NCI-H2081 (cell line): ENCODE data around the gene NINJ2.
"Not testable (repeated sequence)": the region's sequence is repeated elsewhere in the genome, so short reads cannot be mapped to it uniquely, and the experiment has no call there.

ENCODE experiments used
- DNase-seq, 2 experiments: peaks; one replicate each; lab custom pipeline; 2025; lab: John Stamatoyannopoulos, UW

NINJ2 gene

DNA sequence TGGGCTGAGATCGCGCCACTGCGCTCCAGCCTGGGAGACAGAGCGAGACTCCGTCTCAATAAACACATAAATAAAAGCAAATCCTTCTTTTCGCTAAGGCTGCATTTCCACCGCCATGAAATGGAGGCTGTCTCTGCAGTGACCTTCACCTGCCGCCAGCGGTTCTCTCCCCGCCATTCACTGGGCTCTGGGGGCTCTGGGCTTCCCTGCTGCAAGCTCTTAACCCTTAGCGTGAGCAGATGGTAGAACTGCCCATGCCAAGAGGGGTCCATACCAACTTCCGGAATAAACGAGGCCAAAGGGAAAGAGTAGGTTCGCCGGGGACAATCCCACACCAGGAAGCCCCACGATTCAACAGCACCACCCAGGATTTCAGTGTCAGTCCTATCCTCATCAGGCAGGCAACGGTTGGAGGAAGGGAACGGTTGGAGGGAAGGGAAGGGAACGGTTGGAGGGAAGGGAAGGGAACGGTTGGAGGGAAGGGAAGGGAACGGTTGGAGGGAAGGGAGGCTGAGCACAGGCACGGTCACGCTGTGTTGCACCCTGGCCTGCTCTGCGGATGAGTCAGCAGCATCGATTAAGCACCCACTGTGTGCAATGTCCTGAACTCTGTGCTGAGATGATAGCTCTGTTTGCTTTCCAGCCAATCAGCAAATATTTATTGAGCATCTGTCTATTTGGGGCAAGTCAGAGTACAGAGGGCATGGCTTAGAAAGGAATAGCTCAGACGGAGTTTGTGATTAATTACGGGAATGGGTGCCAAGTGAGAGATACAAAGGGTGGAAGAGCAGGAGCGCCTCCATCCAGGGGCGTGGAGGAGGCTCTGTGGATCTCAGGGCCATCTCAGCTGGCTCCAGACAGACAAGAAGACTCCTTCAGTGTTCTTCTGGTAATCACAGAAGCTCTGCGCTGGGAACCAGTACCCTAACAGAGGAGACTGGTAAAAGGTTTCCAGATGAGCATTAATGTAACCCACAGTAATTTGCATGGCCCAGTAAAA is 77.9 kb downstream of the NINJ2 start:
- no peak for DNase-seq

DNA sequence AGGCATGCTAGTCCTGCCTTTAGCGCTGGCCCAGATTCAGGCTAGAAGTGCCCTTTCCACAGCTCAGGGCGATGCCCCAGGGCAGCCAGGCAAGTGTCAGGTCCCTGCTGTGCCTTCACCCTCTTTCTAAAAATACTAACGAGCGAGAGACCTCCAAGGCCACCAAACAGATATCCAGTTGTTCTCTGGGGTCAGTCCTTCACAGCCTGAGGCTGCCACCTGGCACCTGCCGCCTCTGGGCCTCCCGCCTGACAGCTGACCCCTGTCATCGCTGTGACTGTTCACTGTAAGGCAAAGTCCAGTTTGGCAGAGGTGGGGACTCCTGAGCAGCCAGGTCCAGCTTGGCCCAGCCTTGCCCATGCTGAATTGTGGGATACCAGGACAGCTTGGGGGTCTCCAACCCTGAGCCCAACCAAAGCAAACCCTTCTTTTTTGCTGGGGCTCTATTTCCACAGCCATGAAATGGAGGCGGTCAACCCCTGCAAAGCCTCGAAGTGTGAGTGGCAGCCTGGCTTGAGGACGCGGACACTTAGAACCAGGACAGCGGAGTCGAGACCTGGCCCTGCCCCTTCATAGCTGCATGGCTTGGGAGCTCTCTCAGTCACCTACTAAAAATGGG is 79.9 kb downstream of the NINJ2 start:
- no peak for DNase-seq

DNA sequence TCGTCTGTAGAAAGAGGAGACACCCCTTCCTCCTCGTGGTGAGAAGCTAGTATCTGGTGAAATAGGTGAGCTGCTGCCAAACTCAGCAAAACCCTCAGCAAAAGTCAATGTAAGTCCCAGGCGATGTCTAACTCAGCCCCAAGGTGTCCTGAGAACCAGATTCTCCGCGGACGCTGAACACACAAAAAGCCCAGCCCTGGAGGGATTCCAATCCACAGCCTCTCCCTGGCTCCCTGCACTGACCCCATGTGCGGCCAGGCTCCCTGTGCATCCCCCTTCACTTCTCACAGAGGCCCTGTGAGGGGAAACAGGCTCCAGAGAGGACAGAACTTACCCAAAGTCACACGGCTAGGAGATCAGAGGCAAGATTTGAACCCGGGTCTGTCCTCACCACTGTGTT is 81.5 kb downstream of the NINJ2 start:
- no peak for DNase-seq

DNA sequence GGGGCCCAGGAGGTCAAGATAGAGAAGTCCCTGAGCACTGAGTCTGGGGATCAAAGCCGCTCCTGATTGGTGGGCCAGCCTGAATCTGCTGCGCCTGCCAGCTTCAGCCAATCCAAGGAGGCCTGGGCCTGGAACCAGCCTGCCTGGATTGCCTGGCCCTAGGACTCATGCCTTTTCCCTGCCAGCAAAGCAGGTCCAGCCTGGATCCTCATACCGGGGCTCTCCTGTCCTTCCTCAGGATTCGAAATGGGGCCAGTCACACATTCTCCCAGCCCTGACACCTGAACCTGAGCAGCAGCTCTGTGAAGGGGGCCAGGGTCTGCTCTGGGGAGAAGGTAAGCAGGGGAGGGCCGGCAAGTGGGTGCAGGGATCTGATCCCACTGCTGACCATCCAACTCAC is 81.9 kb downstream of the NINJ2 start:
- DNase-seq, result no peak

DNA sequence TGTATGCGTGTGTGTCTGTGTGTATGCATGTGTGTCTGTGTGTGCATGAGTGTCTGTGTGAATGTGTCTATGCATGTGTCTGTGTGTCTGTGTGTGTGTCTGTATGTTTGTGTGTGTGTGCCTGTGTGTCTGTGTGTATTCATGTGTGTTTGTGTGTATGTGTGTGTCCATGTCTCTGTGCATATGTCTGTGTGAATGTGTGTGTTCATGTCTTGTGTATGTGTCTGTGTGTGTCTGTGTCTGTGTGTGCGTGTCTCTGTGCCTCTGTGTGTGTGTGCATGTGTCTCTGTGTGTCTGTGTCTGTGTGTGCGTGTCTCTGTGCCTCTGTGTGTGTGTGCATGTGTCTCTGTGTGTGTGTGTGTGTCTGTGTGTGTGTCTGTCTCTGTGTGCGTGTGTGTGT is 82.4 kb downstream of the NINJ2 start:
- DNase-seq, result no peak

DNA sequence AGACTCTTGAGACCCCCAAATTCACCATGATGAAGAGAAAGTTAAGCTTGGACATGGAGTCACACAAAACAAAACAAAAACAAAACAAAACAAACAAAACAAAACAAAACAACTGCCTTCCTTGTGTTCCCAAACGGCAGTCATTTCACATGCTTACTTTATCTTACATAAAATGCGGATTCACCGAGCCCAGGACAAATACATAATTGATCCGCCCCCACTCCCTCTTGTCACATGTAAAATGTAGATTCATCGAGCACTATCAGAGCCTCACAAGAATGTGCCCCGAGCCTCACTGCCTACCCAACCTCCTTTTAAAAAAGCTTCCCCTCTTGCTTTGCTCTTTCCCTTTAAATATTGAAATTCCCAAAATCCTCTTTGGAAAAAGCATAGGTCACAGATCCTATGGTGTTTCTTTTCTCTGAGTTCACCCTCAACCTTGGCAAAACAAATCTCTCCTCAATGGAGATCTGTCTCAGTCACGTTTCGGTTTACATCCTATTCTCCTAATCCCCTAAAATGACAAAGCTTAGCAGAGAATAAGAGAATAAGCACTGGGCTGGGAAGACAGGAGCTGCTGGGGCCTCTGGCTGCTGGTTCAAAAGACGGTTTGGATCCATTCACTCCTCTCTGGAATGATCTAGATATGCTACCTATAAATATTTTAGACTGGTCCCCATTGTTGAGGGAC is 83.7 kb downstream of the NINJ2 start:
- DNase-seq, result no peak

DNA sequence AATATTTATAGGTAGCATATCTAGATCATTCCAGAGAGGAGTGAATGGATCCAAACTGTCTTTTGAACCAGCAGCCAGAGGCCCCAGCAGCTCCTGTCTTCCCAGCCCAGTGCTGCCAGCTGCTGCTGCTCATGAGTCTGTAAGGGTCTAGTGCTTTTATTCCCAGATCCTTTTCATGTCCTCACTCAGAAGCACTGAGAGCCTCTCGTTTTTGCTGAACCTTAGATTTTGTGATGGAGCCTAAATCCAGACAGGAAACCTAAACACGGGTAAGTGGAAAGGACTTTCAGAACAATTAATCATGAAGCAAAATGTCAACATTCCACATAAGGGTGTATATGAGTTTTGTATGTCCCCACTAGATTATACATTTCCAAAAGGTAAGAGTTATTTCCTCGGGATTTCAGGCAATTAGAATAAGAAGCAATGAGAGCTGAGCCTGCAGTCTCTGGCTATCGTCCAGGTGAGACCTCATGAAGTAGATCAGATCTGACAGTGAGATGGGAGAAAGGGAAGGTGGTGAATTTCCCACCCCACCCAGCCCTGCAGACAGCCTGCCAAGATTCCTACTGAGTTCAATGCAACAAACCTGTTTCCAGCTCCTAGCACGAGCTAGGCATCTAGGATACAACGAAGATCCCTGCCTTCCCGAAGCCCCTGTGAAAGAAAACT is 84.4 kb downstream of the NINJ2 start:
- DNase-seq, result no peak

DNA sequence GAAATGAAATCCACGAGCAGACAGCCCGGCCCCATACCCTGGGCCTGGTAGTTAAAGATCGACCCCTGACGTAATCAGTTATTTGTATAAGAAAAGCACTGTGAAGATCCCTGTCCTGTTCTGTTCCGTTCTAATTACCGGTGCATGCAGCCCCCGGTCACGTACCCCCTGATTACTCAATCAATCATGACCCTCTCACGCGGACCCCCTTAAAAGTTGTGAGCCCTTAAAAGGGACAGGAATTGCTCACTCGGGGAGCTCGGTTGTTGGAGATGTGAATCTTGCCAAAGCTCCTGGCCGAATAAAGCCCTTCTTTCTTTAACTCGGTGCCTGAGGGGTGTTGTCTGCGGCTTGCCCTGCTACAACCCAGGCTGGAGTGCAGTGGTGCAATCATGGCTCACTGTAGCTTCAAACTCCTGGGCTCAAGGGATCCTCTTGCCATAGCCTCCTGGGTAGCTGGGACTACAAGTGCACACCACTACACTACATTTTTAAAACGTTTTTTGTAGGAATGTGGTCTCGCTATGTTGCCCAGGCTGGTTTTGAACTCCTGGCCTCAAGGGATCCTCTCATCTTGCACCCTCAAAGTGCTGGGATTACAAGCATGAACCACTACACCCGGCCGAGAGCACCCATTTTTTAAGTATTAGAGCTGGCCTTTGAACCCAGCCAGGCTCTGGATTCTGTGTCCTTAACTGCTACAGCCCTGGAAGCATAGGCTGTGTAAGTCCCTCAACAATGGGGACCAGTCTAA is 85.1 kb downstream of the NINJ2 start:
- DNase-seq, result not testable (repeated sequence)

DNA sequence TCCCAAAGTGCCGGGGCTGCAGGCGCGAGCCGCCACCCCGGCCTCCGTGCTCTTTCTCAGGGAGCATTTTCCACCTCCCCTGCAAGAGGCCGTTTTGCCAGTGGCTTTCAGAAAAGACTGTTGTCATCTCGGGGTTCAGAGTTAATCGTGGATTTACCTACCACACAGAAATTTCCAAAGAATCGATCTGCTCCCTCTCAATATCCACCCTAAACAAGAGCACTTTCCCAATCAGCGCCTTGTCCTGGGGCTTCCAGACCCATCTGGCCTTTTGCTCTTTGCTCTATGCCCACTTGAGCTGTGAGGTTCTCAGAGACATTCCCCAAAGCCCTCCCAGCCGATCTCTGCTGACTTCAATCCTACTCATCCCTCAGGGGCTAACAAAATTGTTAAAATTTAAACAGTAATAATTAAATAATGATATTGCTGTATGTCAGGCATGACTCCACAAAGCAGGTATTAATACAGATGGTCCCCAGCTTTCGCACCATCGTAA is 86.6 kb downstream of the NINJ2 start:
- DNase-seq, result no peak

DNA sequence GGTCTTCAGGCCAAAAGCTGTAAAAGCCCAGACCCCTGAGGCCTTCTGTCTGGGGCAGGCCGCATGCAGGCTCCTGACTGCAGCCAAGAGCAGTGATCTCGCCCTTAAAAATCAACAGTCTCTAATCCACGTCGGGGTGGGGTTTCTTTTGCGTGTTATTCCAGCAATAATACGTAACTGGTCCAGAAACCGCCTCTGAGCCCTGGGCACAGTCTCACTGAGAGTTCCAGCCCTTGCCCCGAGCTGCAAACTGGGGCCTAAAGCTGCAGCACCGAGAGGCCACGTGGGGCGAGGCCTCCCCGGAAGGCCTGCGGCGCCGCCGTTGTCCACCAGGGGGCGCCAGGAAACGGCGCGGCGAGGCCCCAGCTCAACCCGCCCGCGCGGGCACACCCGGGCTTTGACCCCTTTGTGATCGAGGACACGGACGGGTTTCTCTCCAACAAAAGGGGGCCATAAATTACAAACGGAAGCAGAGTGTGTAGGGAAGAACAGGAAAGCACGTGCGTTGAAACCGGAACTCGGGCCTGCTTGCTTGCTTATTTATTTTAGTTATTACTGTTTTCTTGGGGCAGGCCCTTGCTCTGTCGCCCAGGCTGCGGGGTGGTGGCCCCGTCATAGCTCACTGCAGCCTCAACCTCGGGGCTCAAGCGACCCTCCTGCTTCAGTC is 87.2 kb downstream of the NINJ2 start:
- DNase-seq, result peak; percentile 58 to 70

DNA sequence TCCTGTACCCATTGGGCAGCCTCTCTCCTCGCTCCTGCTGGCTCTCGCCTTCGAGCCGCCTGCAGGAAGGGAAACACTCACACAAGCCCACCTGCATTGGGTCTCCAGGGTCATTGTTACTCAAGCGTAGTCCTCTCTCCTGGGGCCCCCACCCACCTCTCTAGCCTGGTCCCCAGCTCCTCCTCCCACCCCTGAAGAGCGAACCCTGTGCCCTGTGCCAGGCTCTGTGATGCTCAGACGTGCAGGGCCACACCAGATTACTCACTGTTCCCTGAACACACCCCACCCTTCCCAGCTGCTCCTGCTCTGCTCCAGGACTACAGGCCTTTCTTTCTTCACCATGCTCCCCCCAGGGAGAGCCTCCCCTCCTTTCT is 88.1 kb downstream of the NINJ2 start:
- no peak for DNase-seq

DNA sequence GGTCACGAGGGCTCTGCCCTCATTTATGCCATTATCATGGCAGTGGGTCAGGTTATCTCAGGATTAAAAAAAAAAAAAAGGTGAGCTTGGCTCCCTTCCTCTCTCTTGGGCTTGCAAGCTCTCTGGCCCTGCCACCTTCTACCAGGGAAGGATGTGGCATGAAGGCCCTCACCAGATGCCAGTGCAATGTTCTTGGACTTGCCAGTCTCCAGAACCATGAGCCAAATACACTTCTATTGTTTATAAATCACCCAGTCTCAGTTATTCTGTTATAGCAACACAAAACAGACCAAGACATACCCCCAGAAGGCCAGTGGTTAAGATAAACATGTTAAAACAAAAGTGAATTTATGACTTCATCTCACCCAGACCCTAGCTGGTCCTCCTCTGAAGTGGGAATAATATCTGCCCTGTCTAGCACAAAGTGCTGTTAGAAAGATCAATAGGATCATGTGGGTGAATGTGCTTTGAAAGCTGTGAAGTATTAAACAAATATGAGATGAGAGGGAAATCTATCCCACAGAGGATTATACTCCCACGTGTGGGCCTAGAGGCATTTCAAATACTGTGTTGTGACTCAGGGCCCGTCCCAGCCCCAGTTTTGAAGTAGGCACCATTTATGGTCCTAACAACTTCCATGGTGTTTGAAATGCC is 88.6 kb downstream of the NINJ2 start:
- no peak for DNase-seq

DNA sequence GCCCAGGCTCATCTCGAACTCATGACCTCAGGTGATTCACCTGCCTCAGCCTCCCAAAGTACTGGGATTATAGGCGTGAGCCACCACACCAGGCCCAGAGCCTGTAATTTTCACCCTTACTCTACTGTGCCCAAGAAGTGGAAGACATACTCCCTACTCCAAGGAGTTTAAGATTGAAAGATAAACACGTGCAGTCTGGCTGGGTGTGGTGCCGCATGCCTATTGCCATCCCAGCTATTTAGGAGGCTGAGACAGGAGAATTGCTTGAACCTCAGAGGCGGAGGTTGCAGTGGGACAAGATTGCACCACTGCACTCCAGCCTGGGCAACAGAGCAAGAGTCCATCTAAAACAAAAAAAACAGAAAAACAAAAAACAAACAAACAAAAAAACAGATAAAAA is 90.0 kb downstream of the NINJ2 start:
- no peak for DNase-seq

DNA sequence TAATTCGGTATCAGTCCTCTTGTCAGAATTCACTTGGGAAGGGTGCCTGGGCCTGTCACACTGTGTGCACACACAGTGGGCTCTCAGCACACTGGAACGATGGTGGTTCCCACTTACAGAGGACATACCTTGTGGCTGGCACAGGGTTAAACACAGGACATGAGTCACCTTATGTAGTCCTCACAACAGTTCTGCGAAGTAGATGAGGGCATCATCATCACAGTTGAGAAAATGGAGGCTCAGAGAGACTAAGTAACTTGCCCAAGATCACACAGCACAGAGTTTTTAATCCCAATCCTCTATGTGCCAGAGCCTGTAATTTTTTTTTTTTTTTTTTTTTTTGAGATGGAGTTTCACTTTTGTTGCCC is 90.7 kb downstream of the NINJ2 start:
- no peak for DNase-seq

DNA sequence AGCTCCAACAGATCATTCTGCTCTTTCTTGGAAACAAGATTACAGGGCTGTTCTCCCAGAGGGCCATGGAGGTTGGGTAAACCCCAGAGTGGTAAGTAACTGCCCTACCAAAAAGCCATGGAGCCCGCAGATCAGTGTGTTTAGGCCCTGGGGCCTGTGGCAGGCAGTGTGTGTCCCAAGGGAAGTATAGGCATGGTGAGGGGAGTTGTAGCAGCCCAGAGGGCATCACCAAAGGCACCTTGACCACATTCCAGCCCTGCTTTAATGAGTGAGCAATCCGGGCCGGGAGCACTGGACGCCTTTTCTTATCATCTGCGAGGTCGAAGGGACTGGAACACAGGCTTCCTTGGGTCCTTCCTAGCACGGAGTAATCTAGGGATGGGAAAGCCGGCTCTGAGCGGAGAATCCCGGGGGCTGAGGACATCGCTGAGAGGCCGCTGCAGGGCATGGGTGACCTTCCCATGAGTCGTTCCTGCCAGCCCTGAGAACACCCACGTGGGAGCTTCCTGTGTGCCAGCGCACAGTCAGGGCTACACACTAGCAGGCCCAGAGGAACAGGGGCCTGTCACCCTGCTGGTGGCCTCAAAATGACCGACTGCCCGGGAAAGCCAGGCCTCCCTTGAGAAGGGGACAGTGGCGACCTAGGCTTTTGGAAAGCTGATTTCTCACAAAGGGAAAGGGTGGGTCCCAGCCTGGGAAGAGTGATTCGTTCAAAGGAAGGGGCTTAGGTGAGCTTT is 91.3 kb downstream of the NINJ2 start:
- DNase-seq, result no peak

DNA sequence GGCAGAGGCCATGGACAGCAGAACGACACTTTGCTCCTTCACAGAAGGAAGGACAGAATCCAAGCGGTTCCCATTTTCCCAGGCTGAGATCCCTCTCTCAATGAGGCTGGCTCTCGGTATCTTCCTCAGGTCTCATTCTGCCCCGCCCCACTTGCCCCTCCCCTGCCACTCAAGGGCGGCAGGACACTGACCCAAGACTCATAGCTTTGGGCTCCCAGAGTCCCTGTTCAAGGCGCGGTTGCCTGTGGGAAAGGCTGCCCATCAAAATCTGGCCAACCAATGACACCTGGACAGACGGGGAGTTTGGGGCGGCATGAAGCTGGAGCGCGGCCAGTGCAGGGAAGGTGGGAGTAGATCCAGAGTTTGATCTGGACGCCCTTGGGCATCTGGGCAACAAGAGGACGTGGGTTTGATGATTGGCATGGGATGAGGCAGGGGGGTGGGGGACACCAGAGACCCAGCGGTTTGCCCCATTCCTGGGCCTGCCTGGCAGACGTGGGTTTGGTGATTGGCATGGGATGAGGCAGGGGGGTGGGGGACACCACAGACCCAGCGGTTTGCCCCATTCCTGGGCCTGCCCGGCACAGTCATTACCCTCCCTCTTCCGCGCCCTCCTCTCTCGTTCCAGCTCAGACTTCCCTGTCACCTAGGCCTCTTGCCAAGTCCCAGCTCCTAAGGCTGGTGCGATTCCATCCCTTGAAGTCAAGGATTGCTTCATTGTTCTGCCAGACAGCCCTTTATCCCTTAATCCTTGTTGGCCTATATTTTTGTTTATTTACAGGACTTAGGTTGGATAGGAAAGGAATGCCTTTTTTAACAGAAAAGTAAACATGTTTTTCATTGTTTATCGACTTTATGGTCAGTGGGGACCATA is 92.1 kb downstream of the NINJ2 start:
- no peak for DNase-seq

DNA sequence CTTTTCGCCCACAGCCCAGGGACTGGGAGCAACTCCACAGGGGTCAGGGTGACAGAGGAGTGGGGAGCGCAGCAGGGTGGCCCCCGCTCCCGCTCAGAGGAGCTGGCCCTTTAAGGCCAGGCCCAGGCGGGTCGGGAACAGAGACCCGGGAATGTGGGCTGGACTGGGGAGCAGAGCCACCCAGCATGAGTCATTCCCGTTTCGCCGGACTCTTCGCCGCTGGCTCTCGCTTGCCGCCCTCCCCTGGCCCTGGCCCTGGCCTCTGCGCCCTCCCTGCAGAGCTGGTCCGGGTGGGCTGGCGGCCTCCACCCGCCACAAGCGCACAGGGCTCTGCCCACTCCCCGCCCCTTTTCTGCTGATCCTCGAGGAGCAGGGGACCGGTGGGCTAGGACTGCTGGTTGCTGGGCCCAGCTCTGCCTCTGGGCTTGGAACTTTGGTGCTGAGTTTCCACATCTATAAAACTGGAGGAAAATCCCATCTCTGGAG is 92.8 kb downstream of the NINJ2 start:
- DNase-seq, result no peak

DNA sequence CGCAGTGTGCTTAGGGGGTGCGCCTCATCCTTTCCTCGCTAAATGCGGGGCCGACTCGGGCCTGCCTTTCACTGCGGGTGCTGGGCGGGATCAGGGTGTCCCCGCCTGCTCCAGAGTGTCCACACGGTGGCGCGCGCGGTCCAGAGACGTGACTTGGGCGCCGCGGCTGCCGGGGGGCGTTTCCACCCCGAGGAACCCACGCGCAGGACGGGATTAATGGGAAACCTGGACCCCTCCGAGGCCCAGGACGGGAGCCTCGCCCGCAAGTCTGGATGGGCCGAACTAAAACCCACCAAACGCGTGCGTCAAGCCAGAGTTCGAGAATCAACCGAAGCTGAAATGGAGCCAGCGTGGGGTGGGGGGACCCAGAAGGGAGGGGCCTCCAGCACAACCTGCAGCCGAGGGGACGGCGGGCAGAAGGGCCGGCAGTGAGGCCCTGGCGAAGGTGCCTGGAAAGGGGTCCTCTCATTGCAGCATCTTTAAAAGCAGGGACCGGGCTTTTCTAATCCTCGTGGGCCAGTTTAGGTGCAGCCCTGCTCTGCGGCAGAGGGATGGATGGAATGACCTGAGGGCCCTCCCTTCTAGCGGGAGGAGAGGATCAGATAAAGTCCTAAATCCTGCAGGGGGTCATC is 93.3 kb downstream of the NINJ2 start:
- peak; percentile 71 to 74 for DNase-seq
